NCI-H128 (cell line): ENCODE measurements around the gene NUAK1.

ENCODE experiments used
- DNase-seq: peaks from one replicate; lab custom pipeline; 2025; ENCODE audit not compliant: unreplicated experiment; lab: John Stamatoyannopoulos, UW

The NUAK1 gene

DNA sequence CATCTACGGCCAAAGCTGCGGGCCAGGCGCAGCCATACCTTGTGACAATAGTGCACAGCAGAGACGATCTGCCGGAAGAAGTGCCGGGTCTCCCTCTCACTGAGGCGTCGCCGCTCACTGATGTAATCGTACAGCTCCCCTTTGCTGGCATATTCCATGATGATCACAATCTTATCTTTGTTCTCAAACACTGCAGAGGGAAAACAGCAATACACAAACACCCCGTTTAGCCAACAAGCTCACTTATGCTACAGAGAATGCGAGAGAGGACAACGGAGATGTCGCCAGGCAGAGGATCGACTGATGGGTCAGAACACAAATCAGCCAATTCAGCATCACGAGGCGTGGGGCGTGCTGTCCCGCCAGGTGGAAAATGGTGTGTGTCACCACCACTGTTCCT is 52.1 kb downstream of the NUAK1 start:
- DNase-seq, result no peak

DNA sequence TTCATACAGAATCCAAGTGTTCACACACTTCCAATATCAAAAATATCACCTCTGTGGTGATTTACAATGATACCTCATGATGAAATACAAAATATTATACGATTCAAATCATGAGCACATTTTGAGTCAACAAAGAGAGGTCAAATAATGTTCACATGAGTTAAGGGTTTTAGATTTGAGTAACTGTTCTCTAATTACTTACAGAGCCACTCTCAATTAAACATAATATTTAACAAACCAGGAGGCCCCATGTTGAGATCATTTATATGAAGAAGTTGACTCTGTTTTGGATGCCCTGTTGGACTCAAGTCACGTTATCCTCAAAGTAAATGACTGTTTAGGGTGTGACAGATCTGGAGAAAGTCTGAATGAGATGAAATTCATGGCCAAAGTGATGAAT is 53.5 kb downstream of the NUAK1 start:
- no peak for DNase-seq

DNA sequence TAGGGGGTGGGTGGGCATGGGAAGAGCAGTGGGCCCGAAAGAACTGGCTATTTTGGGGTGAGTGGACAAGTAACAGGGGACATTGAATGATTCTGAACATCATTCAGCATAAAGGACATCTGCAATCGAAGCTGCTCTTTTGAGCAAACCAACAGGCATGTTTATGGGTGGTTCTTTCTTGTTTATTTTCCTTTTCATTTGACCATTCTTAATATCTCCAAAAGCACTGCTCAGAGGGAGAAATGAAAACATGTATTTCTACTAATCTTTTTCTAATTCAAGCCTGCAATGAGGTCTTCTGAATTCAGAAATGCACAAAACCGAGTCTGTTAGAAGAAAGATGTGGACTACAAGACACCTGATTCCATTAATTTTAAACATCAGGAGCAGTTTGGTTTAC is 54.0 kb downstream of the NUAK1 start:
- no peak for DNase-seq

DNA sequence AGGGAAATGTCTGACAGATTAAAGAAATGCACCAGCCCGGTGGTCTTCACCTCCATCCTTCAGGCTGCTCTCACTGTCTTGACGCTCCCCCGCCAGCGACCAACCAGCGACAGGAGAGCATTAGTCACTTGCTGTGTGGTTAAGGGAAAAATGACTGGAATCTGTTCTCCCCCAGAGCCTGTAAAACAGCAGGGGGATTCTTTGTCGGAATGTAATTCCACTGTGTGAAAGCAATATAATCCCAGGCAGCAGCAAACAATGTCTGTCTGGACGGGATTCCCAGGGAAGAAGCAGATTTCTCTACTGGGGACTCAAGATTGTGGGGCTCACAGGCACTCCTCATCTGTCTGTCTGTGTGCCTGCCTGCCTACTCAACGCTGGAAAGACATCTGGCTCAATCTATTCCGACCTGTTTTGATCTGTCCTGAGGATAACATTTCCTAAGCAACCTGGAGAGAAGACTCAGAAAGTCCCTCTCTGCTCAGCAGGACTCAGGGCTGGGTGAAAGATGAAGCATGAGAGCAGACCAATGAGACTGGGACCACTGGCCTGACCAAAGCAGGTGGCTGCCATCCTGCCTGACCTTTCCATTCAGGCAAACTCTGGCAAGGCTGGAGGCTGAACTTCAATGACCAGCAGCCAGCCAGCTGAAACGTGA is 54.6 kb downstream of the NUAK1 start:
- no peak for DNase-seq

DNA sequence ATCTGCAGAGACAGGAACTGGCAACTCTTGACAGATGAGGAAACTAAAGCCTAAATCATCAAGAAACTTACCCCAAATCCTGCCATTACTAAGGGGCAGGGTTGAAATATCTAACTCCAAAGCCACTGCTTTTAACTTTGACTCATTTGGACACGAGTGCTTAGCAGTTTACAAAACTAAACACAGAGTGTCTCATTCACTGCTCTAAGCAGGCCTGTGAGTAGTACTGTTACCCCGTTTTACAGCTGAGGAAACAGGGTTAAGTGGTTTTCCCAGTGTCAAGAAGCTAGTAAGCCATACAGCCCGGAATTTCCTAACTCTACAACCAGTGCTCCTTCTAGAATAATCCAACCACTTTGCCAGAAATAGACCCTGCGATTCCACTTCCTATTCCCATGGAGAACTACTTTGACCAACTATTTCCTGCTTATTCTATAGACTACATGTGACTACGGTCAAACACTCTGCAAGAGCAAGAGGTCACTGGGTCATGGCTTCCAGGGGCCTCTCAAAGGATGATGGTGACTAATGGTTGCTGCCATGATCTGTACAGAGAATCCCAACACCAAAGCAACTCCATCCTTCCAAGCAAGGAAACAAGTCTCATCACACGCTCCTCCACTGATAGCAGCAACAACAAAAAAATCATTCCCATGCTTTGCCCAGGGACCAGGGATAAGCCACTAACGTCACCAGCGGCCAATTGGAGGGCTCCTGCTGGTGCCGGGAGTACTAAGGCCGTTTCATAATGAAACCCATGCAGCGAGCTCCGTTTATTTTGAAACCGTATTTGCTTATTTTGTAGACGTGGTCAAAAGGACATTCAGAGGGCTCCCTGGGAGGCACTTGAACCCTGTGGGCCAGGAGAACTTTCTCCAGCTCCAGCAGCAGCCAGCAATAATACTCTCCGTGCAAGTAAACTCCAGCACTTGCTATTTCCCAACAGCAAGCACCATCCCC is 56.3 kb downstream of the NUAK1 start:
- DNase-seq, result no peak

DNA sequence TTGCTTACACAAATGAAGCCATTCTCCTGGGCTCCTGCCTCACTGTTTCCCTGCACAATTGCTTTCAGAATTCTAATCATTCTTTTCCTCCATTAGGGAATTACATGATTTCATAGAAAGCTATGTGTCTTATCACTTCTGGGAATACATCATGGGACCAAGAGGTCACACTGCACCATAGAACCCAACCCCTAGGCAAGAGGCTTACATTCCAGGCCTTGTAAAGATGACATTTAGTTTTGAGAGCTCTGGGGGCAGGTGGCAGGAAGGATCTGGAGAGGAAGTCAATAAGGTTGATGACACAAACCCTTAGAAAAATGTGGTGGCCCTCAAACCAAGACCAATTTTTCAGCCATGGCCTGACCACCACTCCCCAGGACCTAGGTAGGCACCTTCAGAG is 57.1 kb downstream of the NUAK1 start:
- DNase-seq, result no peak

DNA sequence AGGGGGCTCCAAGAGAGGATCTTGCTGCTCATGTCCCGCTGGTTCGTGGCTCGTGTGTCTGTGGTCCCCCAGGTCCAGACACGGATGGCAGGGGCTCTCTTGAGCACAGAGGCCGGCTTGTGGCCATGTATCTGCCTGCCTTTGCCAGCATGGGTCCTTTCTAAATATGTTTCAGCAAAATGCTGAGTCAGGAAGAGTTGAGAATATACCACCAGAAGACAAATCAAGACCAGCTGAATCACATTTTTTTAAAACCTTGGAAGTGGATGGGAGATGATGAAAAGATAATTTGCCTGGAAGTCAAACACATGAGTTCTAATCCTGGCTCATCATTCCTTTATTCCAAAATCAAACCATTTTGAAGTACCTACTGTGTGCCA is 58.0 kb downstream of the NUAK1 start:
- no peak for DNase-seq

DNA sequence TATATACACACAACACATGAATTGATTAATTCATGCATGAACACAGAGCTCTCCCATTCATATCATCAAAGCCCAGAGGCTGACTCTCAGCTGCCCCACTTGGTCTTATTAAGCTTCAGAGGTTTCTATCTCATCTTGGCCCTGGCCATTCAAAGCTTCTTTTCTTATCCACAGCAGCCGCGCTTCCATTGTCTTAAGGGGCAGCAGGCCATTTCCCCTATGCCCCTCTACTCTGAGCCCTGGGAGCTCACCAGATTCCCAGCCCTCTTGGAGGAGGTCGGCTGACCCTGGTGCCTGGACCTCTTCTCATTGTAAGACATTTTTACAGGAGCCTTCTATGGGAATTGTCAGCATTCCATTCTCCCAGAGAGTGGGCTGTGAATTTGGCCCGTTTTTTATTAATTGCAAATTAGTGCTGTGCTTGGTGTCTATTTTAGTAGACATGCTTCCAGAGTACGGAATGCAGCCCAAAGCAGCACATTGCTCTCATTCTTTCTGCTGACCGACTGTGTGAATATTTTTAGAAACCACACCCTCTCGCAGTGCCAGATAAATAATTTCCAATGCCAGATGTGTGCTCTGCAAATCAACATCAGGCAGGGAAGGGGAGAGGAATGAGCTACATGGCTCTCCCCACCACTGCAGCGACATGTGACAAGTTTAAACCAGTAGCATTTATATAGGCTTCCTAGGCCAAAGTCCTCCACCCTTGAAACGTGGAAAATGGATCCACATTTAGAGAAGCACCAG is 58.5 kb downstream of the NUAK1 start:
- DNase-seq, result no peak

DNA sequence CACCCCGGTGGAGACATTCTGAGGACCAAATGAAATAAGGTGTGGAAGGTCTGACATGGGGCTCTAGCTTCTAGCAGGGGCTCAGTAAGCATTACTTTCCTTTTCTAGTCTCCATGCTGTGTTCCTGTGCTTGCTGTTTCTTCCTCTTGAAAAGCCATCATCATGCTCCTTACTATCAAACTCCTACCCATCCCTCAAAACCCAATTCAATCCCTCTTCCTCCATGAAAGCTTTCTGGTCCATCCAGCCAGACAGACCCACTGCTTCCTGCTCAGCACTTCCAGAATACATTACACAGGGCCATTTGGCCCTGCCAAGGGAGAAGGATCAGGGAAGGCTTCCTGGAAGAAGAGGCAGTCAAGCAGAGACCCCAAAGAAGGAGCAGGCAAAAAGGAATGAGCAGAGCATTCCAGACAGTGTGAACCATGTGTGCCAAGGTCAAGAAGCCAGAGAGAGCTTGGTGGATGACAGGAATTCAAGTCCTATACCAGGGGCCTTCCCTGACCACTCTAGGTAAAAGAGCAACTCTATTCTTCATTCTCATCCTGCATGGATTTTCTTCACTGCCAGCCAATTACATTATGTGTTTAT is 59.5 kb downstream of the NUAK1 start:
- no peak for DNase-seq

DNA sequence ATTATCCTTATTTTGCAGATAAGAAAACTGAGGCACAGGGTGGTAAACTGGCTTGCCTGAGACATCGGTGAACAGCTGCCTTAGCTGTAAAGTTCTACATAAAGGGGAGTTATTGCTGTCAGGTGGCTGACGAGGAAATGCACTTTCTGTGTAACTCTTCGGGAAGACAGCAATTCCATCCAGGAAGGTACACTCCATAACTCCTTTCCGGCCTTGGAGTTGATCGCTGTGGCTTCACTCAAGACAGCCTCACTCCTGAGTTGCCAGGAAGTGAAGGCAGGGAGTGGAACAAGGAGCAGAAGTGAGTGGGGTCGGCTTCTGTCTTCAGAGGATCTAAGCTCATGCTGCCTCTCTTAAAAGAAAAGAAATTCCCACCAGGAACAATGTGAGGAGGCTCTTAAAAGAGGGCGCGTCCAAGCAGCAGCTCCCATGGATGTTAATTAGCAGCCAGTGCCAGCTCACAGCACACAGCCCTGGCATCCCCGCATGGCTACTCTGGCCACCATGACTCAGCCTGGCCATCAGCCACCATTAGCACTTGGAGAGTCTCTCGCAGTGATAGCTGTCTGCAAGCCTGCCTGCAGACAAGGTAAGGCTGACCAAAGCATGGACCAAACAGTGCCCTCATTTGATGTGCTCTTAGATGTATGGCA is 60.3 kb downstream of the NUAK1 start:
- DNase-seq, result no peak

DNA sequence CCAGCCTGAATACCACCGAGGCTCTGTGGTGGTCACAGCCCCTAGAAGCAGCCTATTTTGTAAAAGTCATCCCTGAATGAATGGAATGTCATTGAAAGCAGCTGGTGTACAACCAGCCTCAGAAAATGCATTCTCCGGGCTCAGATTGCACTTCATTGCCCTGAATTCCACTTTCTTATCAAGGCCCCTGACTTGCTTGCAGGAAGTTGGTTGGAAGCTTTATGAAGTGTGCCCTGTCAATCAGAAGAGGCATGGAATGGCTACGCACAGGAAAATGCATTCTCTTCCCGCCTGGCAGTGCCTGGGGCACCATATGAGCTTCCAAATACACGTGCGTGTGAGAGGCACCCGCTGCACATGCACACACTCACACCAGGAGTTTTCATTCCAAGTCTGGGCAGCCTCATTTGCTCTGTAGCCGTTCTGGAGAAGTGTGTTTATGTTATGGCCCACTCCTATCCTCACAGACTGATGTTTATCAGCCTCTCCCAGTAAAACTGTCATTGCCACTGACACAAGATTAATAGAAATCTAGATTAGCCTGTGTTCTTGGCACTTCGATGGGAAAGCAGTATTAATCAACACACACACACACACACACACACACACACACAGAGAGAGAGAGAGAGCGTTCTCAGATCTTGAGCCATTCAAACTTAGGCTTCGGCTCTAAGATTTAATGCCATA is 63.9 kb downstream of the NUAK1 start:
- no peak for DNase-seq

DNA sequence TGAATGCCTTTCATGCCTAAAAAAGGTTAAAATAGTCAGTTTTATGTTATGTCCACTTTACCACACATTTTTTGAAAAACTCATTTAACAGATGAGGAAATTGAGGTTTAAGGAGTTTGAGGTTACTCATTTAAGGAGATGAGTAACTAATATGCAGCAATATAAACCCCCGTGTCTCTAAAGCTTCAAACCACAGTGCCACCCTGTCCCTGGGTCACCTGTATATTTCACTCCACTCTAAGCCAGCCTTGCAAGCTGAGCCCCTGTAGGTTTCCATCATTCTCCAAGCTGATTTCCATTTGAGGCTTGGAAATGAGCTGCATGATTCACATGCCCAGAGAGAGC is 64.4 kb downstream of the NUAK1 start:
- DNase-seq, result no peak

DNA sequence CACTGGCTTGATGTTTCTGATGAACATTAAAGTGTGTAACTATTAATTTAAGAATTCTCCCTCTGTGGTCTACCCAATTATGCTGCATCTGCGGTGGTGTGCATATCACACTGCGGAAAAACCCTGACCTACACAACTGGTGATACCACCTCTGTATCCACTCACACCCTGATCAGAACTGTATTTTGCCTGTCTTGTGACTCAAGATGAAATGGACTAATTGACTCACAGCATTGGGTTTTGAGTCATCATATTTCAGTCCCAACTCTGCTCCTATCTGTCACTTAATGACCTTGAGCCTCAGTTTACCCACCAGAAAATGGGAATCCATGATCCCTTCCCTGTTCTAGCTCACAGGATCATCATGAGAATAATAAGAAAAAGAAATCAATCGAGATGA is 65.6 kb downstream of the NUAK1 start:
- DNase-seq, result no peak

DNA sequence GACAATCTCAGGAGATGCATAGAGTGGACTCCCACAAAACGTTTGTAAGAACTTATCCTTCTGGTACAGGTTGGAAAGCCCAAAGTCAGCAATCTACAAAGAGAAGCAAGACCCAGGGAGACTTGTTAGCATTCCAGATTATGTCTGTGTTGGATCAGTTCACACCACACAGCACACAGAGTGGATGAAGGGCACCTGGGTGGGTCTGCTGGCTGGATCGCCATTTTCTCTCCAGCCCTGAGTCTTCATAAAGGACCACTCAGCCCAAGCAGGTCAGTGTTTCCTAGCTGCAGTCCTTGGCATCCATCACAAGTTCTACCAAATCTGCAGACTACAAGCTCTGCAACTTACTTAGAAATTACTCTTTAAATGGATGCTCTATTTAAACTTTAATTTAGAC is 66.0 kb downstream of the NUAK1 start:
- no peak for DNase-seq

DNA sequence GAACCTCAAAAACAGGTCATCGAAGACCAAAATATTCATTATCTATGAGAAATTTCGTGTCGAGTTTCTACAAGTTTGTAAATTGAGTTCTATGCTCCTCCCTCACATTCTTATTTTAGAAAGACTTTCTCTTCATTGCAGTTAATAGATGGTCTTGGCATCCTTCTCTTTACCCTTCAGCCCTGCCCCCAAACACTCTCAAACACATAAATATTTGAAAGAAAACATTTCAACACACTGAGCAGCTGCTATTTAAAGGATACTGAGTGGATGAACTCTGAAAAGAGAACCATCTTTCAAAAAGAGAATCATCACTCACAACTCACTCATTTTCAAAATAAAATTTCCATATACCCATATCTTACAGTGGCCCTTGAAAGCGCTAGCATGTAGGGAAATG is 67.1 kb downstream of the NUAK1 start:
- DNase-seq, result no peak

DNA sequence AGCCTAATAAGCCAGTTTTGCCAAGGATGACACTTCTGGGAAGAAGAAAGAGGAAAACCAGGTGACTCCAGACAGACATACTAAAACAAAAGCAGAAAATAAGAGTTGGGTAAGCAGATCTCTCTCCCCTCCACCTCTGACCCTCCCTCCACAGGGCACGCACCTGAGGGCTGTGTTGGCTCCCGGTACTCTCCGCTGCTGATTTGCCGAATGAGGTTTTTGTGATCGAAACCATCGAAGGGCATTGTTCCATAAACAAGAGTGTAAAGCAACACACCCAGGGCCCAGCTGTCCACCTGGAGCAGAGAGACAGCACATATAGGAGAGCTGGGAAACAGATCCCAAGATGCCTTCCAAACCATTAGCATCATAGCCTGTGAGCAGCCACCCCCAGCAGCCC is 68.1 kb downstream of the NUAK1 start:
- no peak for DNase-seq

DNA sequence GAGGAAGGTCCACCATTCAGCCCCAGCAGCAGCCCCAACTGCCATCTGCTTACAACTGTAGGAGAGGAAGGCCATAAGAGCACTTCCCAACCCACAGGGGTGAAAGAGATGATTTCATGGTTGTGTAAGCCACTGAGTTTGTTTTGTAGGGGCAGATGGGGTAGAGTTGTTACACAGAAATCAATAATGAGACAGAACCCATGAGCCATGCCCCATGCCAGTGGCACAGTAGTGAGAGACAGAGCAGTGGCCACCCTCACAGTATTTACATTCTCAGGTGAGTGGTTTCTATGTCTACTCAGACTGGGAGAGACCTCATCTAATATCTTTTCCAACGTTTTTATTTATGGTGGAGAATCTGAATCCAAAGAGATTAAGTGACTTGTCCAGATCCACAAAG is 68.6 kb downstream of the NUAK1 start:
- DNase-seq, result no peak

DNA sequence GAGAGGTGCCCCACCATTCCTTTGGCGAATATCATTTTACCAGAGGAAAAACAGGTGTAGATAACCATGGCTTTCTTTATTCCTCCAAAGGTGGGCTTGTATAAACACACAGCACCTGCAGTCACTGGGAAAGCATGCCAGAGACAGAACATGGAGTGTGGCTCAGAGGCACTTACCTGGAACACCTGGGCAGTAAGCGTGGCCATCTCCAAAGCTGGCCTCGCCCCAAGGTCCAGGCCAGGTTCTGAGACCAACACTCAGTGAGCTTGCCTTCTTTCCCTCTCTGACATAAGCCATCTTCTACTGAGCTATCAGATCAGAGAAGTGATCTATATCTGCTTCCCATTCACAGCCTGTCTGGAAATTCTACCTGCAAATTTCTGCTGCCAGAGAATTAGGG is 70.5 kb downstream of the NUAK1 start:
- DNase-seq, result no peak

DNA sequence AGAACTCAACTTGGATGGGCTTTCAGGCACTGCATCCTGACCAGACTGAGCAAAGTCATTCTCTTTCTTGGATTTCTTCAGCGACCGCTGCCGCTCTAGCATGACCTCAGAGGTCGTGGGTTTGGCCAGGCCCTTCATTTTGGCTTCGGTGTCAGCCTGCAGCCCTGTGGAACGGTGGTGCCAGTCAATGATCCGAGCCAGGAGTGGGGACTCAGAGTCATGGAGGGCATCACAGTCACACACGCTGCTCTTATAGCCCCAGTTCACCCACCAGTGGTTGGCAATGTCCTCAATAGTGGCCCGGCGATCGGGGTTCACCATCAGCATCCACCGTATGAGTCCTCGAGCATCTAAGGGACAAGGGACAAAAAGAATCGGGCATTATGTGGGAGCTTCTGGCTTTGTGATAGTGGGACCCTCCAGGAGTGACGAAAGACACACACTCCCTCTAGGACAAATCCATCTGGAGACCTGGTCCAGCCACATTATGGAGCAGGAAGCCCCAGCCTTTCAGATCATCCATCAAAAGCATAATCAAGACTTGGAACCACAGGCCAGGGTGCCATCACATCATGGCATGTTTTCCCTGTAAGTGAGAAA is 71.0 kb downstream of the NUAK1 start:
- DNase-seq, result no peak

DNA sequence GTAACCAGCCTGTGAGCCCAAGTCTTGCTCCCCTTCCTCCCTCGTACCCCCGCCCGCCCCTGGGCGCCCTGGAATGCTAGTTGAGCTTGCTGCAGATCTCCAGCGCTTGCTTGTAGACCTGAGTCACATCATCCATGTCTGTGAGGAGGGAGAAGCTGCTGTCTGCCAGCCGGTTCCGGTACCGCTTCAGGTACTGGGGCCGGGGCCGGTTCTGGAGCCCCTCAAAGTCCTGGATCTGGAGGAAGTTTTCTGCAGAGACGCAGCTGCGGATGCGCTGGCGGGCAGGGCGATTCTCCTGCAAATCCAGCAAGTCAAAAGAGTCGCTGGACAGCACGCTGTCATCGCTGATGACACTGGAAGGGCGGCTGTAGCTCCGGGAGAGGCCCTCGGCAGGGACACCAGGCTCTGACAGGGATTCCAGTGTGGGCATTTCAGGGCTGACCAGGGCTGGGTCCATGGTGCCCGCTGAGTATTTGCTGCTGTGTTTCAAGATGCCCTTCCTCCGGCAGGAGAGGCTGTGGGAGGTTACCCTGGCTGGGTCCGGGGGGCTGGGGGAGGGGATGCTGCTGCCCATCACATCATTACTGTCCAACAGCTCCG is 71.9 kb downstream of the NUAK1 start:
- no peak for DNase-seq
